Measurements from ENCODE around the gene COL18A1. TPM values are rescaled to one million over a fixed set of nuclear protein-coding genes. Genes with fewer than 3 reads are reported as not detected.

The COL18A1 gene
- total RNA-seq, 2 donors from 2014 or later: 0.31 to 1.3 TPM

GRCh38 chr21:45421846-45422775, 17.1 kb downstream of the COL18A1 start:
- no peak for ATAC-seq
- peaks cover 0 to 2% of the 10 kb centered on the region in 2 donors for H3K27me3 Mint-ChIP-seq

GRCh38 chr21:45423201-45423955, 18.4 kb downstream of the COL18A1 start:
- Mint-ChIP-seq H3K27me3 (no peaks in the 10 kb centered on the region), H3K9me3 (no peaks in the 10 kb centered on the region), H3K4me3 (no peak overlapping the region), H3K27ac (no peak overlapping the region), H3K4me1 (ENCODE audit: low read depth in 2 of 2) (no peaks in the 10 kb centered on the region), H3K36me3 (no peaks in the 10 kb centered on the region)
- ATAC-seq: no peak
- no peak for DNase-seq (ENCODE audit: low spot score)

More at GRCh38 chr21:45421846-45422775, 17.1 kb downstream of the COL18A1 start:
- DNase-seq (ENCODE audit: low spot score): peak; percentile 59
- H3K4me3 Mint-ChIP-seq: no peak overlapping the region
- no peaks in the 10 kb centered on the region for H3K36me3 Mint-ChIP-seq
- H3K27ac Mint-ChIP-seq: no peak overlapping the region
- H3K9me3 Mint-ChIP-seq: no peaks in the 10 kb centered on the region
- no peaks in the 10 kb centered on the region for H3K4me1 Mint-ChIP-seq (ENCODE audit: low read depth in 2 of 2)

- Mint-ChIP-seq H3K27ac (no peak overlapping the region), H3K4me3 (no peak overlapping the region)
Measured at GRCh38 chr21:45423968-45424853, 19.2 kb downstream of the COL18A1 start.

GRCh38 chr21:45424854-45425795, 20.2 kb downstream of the COL18A1 start:
- peaks cover 0 to 7% of the 10 kb centered on the region in 2 donors for H3K27me3 Mint-ChIP-seq
- no peak overlapping the region for H3K4me3 Mint-ChIP-seq
- H3K36me3 Mint-ChIP-seq: no peaks in the 10 kb centered on the region
- DNase-seq (ENCODE audit: low spot score) (no peak), ATAC-seq (no peak)
- H3K4me1 Mint-ChIP-seq (ENCODE audit: low read depth in 2 of 2): no peaks in the 10 kb centered on the region
- no peak overlapping the region for H3K27ac Mint-ChIP-seq
- H3K9me3 Mint-ChIP-seq: no peaks in the 10 kb centered on the region

More at GRCh38 chr21:45423968-45424853, 19.2 kb downstream of the COL18A1 start:
- Mint-ChIP-seq H3K27me3 (no peaks in the 10 kb centered on the region), H3K4me1 (ENCODE audit: low read depth in 2 of 2) (no peaks in the 10 kb centered on the region), H3K9me3 (no peaks in the 10 kb centered on the region), H3K36me3 (no peaks in the 10 kb centered on the region)
- ATAC-seq (no peak), DNase-seq (ENCODE audit: low spot score) (no peak)

GRCh38 chr21:45427331-45428271, 22.6 kb downstream of the COL18A1 start:
- H3K27me3 Mint-ChIP-seq: peaks cover 0 to 12% of the 10 kb centered on the region in 2 donors
- no peaks in the 10 kb centered on the region for H3K36me3 Mint-ChIP-seq
- DNase-seq (ENCODE audit: low spot score): no peak
- H3K4me1 Mint-ChIP-seq (ENCODE audit: low read depth in 2 of 2): no peaks in the 10 kb centered on the region
- no peak overlapping the region for H3K4me3 Mint-ChIP-seq
- no peaks in the 10 kb centered on the region for H3K9me3 Mint-ChIP-seq
- ATAC-seq: no peak
- H3K27ac Mint-ChIP-seq: no peak overlapping the region

GRCh38 chr21:45428534-45428933, 23.6 kb downstream of the COL18A1 start:
- no peak overlapping the region for H3K27ac Mint-ChIP-seq

GRCh38 chr21:45429221-45430175, 24.5 kb downstream of the COL18A1 start:
- peaks cover 0 to 12% of the 10 kb centered on the region in 2 donors for H3K27me3 Mint-ChIP-seq
- ATAC-seq (no peak), DNase-seq (ENCODE audit: low spot score) (no peak)
- no peak overlapping the region for H3K27ac Mint-ChIP-seq
- no peaks in the 10 kb centered on the region for H3K4me1 Mint-ChIP-seq (ENCODE audit: low read depth in 2 of 2)
- no peaks in the 10 kb centered on the region for H3K36me3 Mint-ChIP-seq
- H3K4me3 Mint-ChIP-seq: no peak overlapping the region
- H3K9me3 Mint-ChIP-seq: no peaks in the 10 kb centered on the region

More at GRCh38 chr21:45428534-45428933, 23.6 kb downstream of the COL18A1 start:
- no peak for DNase-seq (ENCODE audit: low spot score)
- no peak for ATAC-seq
- no peak overlapping the region for H3K4me3 Mint-ChIP-seq
- no peaks in the 10 kb centered on the region for H3K9me3 Mint-ChIP-seq
- H3K36me3 Mint-ChIP-seq: no peaks in the 10 kb centered on the region
- H3K4me1 Mint-ChIP-seq (ENCODE audit: low read depth in 2 of 2): no peaks in the 10 kb centered on the region
- H3K27me3 Mint-ChIP-seq: peaks cover 0 to 12% of the 10 kb centered on the region in 2 donors

GRCh38 chr21:45430521-45431501, 25.8 kb downstream of the COL18A1 start:
- no peaks in the 10 kb centered on the region for H3K9me3 Mint-ChIP-seq
- no peak overlapping the region for H3K27ac Mint-ChIP-seq
- peaks cover 0 to 12% of the 10 kb centered on the region in 2 donors for H3K27me3 Mint-ChIP-seq
- no peak for DNase-seq (ENCODE audit: low spot score)
- H3K4me1 Mint-ChIP-seq (ENCODE audit: low read depth in 2 of 2): no peaks in the 10 kb centered on the region
- no peak for ATAC-seq
- H3K4me3 Mint-ChIP-seq: no peak overlapping the region
- H3K36me3 Mint-ChIP-seq: no peaks in the 10 kb centered on the region

- H3K27me3 Mint-ChIP-seq: peaks cover 0 to 12% of the 10 kb centered on the region in 2 donors
- H3K4me3 Mint-ChIP-seq: no peak overlapping the region
- no peaks in the 10 kb centered on the region for H3K9me3 Mint-ChIP-seq
- no peaks in the 10 kb centered on the region for H3K36me3 Mint-ChIP-seq
- ATAC-seq (no peak), DNase-seq (ENCODE audit: low spot score) (no peak)
- no peaks in the 10 kb centered on the region for H3K4me1 Mint-ChIP-seq (ENCODE audit: low read depth in 2 of 2)
- H3K27ac Mint-ChIP-seq: no peak overlapping the region
Measured at GRCh38 chr21:45431781-45432572, 27.0 kb downstream of the COL18A1 start.
